Liver (tissue), 9 donors: ENCODE results near the gene DPP9. TPM values are rescaled to one million over a fixed set of nuclear protein-coding genes. Genes with fewer than 3 reads are reported as not detected.

ENCODE experiments used
- DNase-seq: peaks from one replicate; pipeline ENCODE4 v3.0.0-alpha.2; 2017; ENCODE audit warnings: low spot score
- H3K27ac ChIP-seq, 2 donors: one replicate each; pipeline ENCODE4 v1.7.0; 2013; ENCODE audit warnings: inconsistent platforms in 2 of 2, low read length in 2 of 2, control low read depth in 1 of 2, low read depth in 1 of 2, mild to moderate bottlenecking in 1 of 2
- H3K27me3 ChIP-seq, 4 donors: one replicate each; pipeline versions ENCODE4 v1.6.1 to v1.7.0; 2013; ENCODE audit warnings: low read length in 3 of 4, inconsistent platforms in 1 of 4, mild to moderate bottlenecking in 1 of 4, moderate library complexity in 1 of 4; ENCODE audit not compliant: control insufficient read depth in 4 of 4, insufficient read depth in 4 of 4
- H3K36me3 ChIP-seq, 4 donors: one replicate each; pipeline versions ENCODE4 v1.6.1 to v1.7.0; 2013; ENCODE audit warnings: low read length in 3 of 4, mild to moderate bottlenecking in 3 of 4, low read depth in 1 of 4, moderate library complexity in 1 of 4; ENCODE audit not compliant: control insufficient read depth in 4 of 4, insufficient read depth in 3 of 4
- H3K4me1 ChIP-seq, 4 donors: one replicate each; pipeline versions ENCODE4 v1.6.1 to v1.7.0; 2013; ENCODE audit warnings: low read length in 3 of 4, mild to moderate bottlenecking in 3 of 4, moderate library complexity in 1 of 4; ENCODE audit not compliant: control insufficient read depth in 4 of 4, insufficient read depth in 4 of 4
- H3K4me3 ChIP-seq, 3 donors: one replicate each; pipeline versions ENCODE4 v1.6.1 to v1.7.0; 2013; ENCODE audit warnings: low read length in 3 of 3, control low read depth in 1 of 3, low read depth in 1 of 3, mild to moderate bottlenecking in 1 of 3
- H3K9ac ChIP-seq, 2 donors: one replicate each; pipeline ENCODE4 v1.7.0; 2013; ENCODE audit warnings: low read length in 2 of 2, mild to moderate bottlenecking in 2 of 2, moderate library complexity in 2 of 2, control low read depth in 1 of 2, low read depth in 1 of 2
- H3K9me3 ChIP-seq, 4 donors: one replicate each; pipeline versions ENCODE4 v1.6.1 to v1.7.0; 2013; ENCODE audit warnings: low read length in 3 of 4; ENCODE audit not compliant: control insufficient read depth in 4 of 4
- FOXA2 ChIP-seq: IDR thresholded peaks from 2 replicates; pipeline ENCODE4 v1.6.1; 2016; ENCODE audit warnings: antibody characterized with exemption
- GABPA ChIP-seq, 2 donors: IDR thresholded peaks in 1 of 2; conservative IDR thresholded peaks in 1 of 2; 2 replicates each; pipeline ENCODE4 v1.6.1; 2016; ENCODE audit warnings: antibody characterized with exemption in 2 of 2, mild to moderate bottlenecking in 1 of 2, moderate library complexity in 1 of 2
- HNF4A ChIP-seq, 2 donors: conservative IDR thresholded peaks; 2 replicates each; pipeline ENCODE4 v1.6.1; 2016; ENCODE audit warnings: antibody characterized with exemption in 2 of 2, mild to moderate bottlenecking in 2 of 2
- NR2F2 ChIP-seq: IDR thresholded peaks from 2 replicates; pipeline ENCODE4 v1.6.1; 2016; ENCODE audit warnings: antibody characterized with exemption
- RAD21 ChIP-seq, 2 donors: IDR thresholded peaks; 2 replicates each; pipeline ENCODE4 v1.6.1; 2016; ENCODE audit warnings: antibody characterized with exemption in 2 of 2, mild to moderate bottlenecking in 2 of 2
- RXRA ChIP-seq, 2 donors: IDR thresholded peaks; 2 replicates each; pipeline ENCODE4 v1.6.1; 2017 to 2018; ENCODE audit warnings: antibody characterized with exemption in 2 of 2, mild to moderate bottlenecking in 1 of 2
- SP1 ChIP-seq: IDR thresholded peaks from 2 replicates; pipeline ENCODE4 v1.6.1; 2018; ENCODE audit warnings: antibody characterized with exemption, mild to moderate bottlenecking
- WGBS: extraction: QIAGEN DNeasy Blood & Tissue Kit; methylation state at CpG from one replicate; pipeline ENCODE4 v1.1.7; 2013; 5-methylcytosine and 5-hydroxymethylcytosine counted together
- polyA plus RNA-seq, 2 donors: library from polyadenylated mRNA; stranded (reverse) in 1 of 2; unstranded in 1 of 2; fragments of 200-250 nt in 1 of 2; fragments of >200 nt in 1 of 2; fragmentation: Nextera tagmentation in 1 of 2; extraction: Ambion mirVana in 1 of 2; gene quantifications; one replicate each; pipeline versions ENCODE4 v1.2.1 to v1.2.3, GENCODE V29; 2013 to 2015
- total RNA-seq, 2 donors: library from RNA; depleted of rRNA; stranded (reverse); fragments of >200 nt; gene quantifications; one replicate each; pipeline ENCODE4 v1.2.3, GENCODE V29; 2014
- TF ChIP-seq, protein P1 (sequence below): IDR thresholded peaks from 2 replicates; pipeline ENCODE4 v1.6.1; 2016; ENCODE audit warnings: antibody characterized with exemption
- TF ChIP-seq, protein P2 (sequence below): IDR thresholded peaks from 2 replicates; pipeline ENCODE4 v1.6.1; 2016; ENCODE audit warnings: antibody characterized with exemption
- TF ChIP-seq, protein P3 (sequence below): fragments of 150-350 bp; IDR thresholded peaks from 2 replicates; pipeline ENCODE4 v1.5.1; 2017; ENCODE audit warnings: improper control_type of control experiment, low read depth, low read length; ENCODE audit not compliant: missing input control
- donor health status: healthy.
- donor health status: healthy.
- donor health status: healthy.
- donor health status: healthy.
- donor health status: healthy.

Gene DPP9
- total and polyA plus RNA-seq, 4 donors = 20.5 to 74.5 (median 40.3) TPM

DNA sequence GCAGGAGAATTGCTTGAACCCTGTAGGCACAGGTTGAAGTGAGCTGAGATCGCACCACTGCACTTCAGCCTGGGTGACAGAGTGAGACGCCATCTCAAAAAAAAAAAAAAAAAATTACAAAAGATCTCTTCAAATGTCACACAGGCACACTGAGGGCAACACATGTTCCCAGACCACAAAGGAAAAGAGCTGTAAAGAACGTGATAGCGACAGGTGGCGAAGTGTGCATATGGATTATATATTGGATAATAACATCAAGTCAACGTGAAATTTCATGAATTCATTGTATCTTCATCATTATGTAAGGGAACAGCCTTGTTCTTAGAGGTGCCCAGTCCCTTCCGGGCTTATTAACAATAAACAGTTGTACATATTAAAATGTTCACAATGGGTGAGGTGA lies 31.8 kb upstream of the DPP9 start:
- TF ChIP-seq, protein P1, sequence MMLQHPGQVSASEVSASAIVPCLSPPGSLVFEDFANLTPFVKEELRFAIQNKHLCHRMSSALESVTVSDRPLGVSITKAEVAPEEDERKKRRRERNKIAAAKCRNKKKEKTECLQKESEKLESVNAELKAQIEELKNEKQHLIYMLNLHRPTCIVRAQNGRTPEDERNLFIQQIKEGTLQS = no peak
- TF ChIP-seq, protein P2, sequence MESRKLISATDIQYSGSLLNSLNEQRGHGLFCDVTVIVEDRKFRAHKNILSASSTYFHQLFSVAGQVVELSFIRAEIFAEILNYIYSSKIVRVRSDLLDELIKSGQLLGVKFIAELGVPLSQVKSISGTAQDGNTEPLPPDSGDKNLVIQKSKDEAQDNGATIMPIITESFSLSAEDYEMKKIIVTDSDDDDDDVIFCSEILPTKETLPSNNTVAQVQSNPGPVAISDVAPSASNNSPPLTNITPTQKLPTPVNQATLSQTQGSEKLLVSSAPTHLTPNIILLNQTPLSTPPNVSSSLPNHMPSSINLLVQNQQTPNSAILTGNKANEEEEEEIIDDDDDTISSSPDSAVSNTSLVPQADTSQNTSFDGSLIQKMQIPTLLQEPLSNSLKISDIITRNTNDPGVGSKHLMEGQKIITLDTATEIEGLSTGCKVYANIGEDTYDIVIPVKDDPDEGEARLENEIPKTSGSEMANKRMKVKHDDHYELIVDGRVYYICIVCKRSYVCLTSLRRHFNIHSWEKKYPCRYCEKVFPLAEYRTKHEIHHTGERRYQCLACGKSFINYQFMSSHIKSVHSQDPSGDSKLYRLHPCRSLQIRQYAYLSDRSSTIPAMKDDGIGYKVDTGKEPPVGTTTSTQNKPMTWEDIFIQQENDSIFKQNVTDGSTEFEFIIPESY = no peak
- TF ChIP-seq FOXA2 = no peak
- TF ChIP-seq RAD21 (IDR thresholded peaks at IDR 0.05) = no peak
- TF ChIP-seq, protein P3, sequence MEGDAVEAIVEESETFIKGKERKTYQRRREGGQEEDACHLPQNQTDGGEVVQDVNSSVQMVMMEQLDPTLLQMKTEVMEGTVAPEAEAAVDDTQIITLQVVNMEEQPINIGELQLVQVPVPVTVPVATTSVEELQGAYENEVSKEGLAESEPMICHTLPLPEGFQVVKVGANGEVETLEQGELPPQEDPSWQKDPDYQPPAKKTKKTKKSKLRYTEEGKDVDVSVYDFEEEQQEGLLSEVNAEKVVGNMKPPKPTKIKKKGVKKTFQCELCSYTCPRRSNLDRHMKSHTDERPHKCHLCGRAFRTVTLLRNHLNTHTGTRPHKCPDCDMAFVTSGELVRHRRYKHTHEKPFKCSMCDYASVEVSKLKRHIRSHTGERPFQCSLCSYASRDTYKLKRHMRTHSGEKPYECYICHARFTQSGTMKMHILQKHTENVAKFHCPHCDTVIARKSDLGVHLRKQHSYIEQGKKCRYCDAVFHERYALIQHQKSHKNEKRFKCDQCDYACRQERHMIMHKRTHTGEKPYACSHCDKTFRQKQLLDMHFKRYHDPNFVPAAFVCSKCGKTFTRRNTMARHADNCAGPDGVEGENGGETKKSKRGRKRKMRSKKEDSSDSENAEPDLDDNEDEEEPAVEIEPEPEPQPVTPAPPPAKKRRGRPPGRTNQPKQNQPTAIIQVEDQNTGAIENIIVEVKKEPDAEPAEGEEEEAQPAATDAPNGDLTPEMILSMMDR = no peak
- Histone ChIP-seq H3K27ac (no peak overlapping the region), H3K9me3 (no peaks in the 10 kb centered on the region), H3K4me3 (no peak overlapping the region), H3K27me3 (no peaks in the 10 kb centered on the region), H3K4me1 (peaks cover 4 to 11% (median 6%) of the 10 kb centered on the region in 4 donors), H3K36me3 (no peaks in the 10 kb centered on the region), H3K9ac (no peak overlapping the region)
- no peak for DNase-seq
- WGBS = 86% methylated on average over 7 of the region's 7 CpGs

GRCh38 chr19:4754248-4754647 lies 30.6 kb upstream of the DPP9 start:
- TF ChIP-seq RXRA (IDR thresholded peaks at IDR 0.05) (no peak), HNF4A (conservative IDR thresholded peaks at IDR 0.05) (no peak), GABPA (IDR thresholded peaks at IDR 0.05 in 1 of 2, conservative IDR thresholded peaks at IDR 0.05 in 1 of 2) (no peak), NR2F2 (no peak), FOXA2 (no peak), SP1 (no peak)
- TF ChIP-seq, protein P2 = no peak
- no peak overlapping the region for H3K27ac ChIP-seq
- WGBS = 82% methylated on average over 6 of the region's 6 CpGs

More at GRCh38 chr19:4754248-4754647, 30.6 kb upstream of the DPP9 start:
- DNase-seq = no peak
- Histone ChIP-seq H3K27me3 (no peaks in the 10 kb centered on the region), H3K9ac (no peak overlapping the region), H3K4me3 (no peak overlapping the region), H3K4me1 (peaks cover 0 to under 1% (median 0%) of the 10 kb centered on the region in 4 donors), H3K9me3 (no peaks in the 10 kb centered on the region), H3K36me3 (no peaks in the 10 kb centered on the region)
